Measurements from ENCODE around the gene SEPTIN7.

SEPTIN7 gene

DNA sequence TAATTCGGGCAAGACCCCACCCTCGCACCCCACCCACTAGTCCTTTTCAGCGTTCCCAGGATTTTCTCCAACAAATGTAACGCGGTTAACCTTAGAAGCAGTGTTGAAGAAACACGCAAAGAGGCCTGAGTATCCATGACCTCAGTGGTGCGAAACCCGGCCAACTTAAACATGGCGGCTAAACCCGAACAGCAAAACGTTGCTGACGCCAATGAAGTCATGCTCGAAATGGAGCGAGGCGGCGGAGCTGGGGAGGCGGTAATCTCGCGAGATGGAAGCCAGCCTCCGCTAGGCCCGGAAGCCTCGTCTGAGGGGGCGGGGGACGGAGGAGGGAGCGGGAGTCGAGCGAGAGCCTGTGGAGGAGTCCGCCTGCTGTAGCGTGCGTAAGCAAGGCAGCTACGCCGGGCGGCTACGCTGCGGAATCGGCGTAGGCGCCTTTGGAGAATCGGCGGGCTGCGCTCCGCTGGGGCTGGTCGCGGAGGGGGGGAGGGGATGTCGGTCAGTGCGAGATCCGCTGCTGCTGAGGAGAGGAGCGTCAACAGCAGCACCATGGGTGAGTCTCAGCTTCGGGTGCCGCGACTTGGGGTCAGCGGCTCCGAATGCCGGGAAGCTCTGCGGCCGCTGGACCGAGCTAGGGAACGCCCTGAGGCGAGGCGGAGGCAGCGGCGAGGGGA is at the start of gene SEPTIN7:
SEPTIN7 (plus strand) TSS at position 340 of the 674 bp plus-strand sequence; CDS start at position 493, 153 bp downstream.
- Histone ChIP-seq H3K9ac (peak within 1 kb of the TSS; percentile 99), H3K27me3 (ENCODE audit: insufficient read depth, low read depth) (no peaks in the 10 kb centered on the region), H3K4me2 (peak within 1 kb of the TSS; percentile 89), H3K4me3 (IDR thresholded peaks at IDR 0.05; ENCODE audit: insufficient read depth, low read depth, low read length) (peak within 1 kb of the TSS; percentile 61), H4K20me1 (ENCODE audit: insufficient read depth) (peaks cover 35% of the 10 kb centered on the region), H2AFZ (ENCODE audit: low read depth) (peak within 1 kb of the TSS; percentile 91), H3K27ac (peak within 1 kb of the TSS; percentile 99), H3K79me2 (ENCODE audit: insufficient read depth, low read depth) (peaks cover 45% of the 10 kb centered on the region), H3K36me3 (ENCODE audit: insufficient read depth) (no peaks in the 10 kb centered on the region), H3K4me1 (ENCODE audit: low read depth, poor library complexity, severe bottlenecking) (peaks cover 37% of the 10 kb centered on the region)
- TF ChIP-seq CTCF (conservative IDR thresholded peaks at IDR 0.05; ENCODE audit: low read depth, low read length): no peak

- Histone ChIP-seq H3K4me3 (IDR thresholded peaks at IDR 0.05; ENCODE audit: insufficient read depth, low read depth, low read length) (no peak overlapping the region), H3K9ac (no peak overlapping the region)
- TF ChIP-seq CTCF (conservative IDR thresholded peaks at IDR 0.05; ENCODE audit: low read depth, low read length): no peak
Observed at GRCh38 chr7:35752742-35753141, 48.1 kb upstream of the SEPTIN7 start.

GRCh38 chr7:35753761-35754603 is 46.9 kb upstream of the SEPTIN7 start:
- Histone ChIP-seq H3K9ac (no peak overlapping the region), H3K4me3 (IDR thresholded peaks at IDR 0.05; ENCODE audit: insufficient read depth, low read depth, low read length) (no peak overlapping the region), H4K20me1 (ENCODE audit: insufficient read depth) (no peaks in the 10 kb centered on the region), H3K4me1 (ENCODE audit: low read depth, poor library complexity, severe bottlenecking) (no peaks in the 10 kb centered on the region), H3K27ac (no peak overlapping the region), H3K27me3 (ENCODE audit: insufficient read depth, low read depth) (no peaks in the 10 kb centered on the region), H3K4me2 (no peak overlapping the region), H3K79me2 (ENCODE audit: insufficient read depth, low read depth) (no peaks in the 10 kb centered on the region), H3K36me3 (ENCODE audit: insufficient read depth) (no peaks in the 10 kb centered on the region), H2AFZ (ENCODE audit: low read depth) (no peak overlapping the region)
- TF ChIP-seq CTCF (conservative IDR thresholded peaks at IDR 0.05; ENCODE audit: low read depth, low read length): no peak

More at GRCh38 chr7:35752742-35753141, 48.1 kb upstream of the SEPTIN7 start:
- Histone ChIP-seq H3K4me2 (no peak overlapping the region), H2AFZ (ENCODE audit: low read depth) (no peak overlapping the region), H3K27me3 (ENCODE audit: insufficient read depth, low read depth) (no peaks in the 10 kb centered on the region), H3K79me2 (ENCODE audit: insufficient read depth, low read depth) (no peaks in the 10 kb centered on the region), H3K36me3 (ENCODE audit: insufficient read depth) (no peaks in the 10 kb centered on the region), H3K4me1 (ENCODE audit: low read depth, poor library complexity, severe bottlenecking) (no peaks in the 10 kb centered on the region), H3K27ac (no peak overlapping the region), H4K20me1 (ENCODE audit: insufficient read depth) (no peaks in the 10 kb centered on the region)

- Histone ChIP-seq H4K20me1 (ENCODE audit: insufficient read depth) (no peaks in the 10 kb centered on the region), H3K4me3 (IDR thresholded peaks at IDR 0.05; ENCODE audit: insufficient read depth, low read depth, low read length) (no peak overlapping the region), H3K36me3 (ENCODE audit: insufficient read depth) (no peaks in the 10 kb centered on the region), H3K27ac (no peak overlapping the region), H3K4me1 (ENCODE audit: low read depth, poor library complexity, severe bottlenecking) (no peaks in the 10 kb centered on the region), H3K4me2 (no peak overlapping the region), H2AFZ (ENCODE audit: low read depth) (no peak overlapping the region), H3K79me2 (ENCODE audit: insufficient read depth, low read depth) (no peaks in the 10 kb centered on the region), H3K9ac (no peak overlapping the region), H3K27me3 (ENCODE audit: insufficient read depth, low read depth) (no peaks in the 10 kb centered on the region)
- no peak for TF ChIP-seq CTCF (conservative IDR thresholded peaks at IDR 0.05; ENCODE audit: low read depth, low read length)
Observed at GRCh38 chr7:35754741-35755140, 46.1 kb upstream of the SEPTIN7 start.

All from KMS-11 (cell line).